Raji (cell line): ENCODE results near the gene SLC50A1.

Source experiments
- POLR2A ChIP-seq: IDR thresholded peaks from 2 replicates; pipeline ENCODE4 v1.6.1; 2011; ENCODE audit warnings: low read depth, low read length, control low read depth; ENCODE audit not compliant: insufficient read depth

The SLC50A1 gene

GRCh38 chr1:155107309-155108264, 28.1 kb upstream of the SLC50A1 start:
- TF ChIP-seq POLR2A: no peak

- no peak for TF ChIP-seq POLR2A
Observed at GRCh38 chr1:155108296-155108695, 27.4 kb upstream of the SLC50A1 start.

- TF ChIP-seq POLR2A: no peak
Observed at GRCh38 chr1:155110381-155110780, 25.3 kb upstream of the SLC50A1 start.

GRCh38 chr1:155110826-155111225, 24.8 kb upstream of the SLC50A1 start:
- TF ChIP-seq POLR2A: no peak

- TF ChIP-seq POLR2A: no peak
Observed at GRCh38 chr1:155113450-155113980, 22.1 kb upstream of the SLC50A1 start.

- no peak for TF ChIP-seq POLR2A
Observed at GRCh38 chr1:155116113-155116764, 19.4 kb upstream of the SLC50A1 start.

- no peak for TF ChIP-seq POLR2A
Observed at GRCh38 chr1:155117610-155118009, 18.0 kb upstream of the SLC50A1 start.

GRCh38 chr1:155120253-155120652, 15.4 kb upstream of the SLC50A1 start:
- TF ChIP-seq POLR2A: no peak

GRCh38 chr1:155121249-155121648, 14.4 kb upstream of the SLC50A1 start:
- TF ChIP-seq POLR2A: no peak

- no peak for TF ChIP-seq POLR2A
Observed at GRCh38 chr1:155122308-155122707, 13.3 kb upstream of the SLC50A1 start.

- TF ChIP-seq POLR2A: no peak
Observed at GRCh38 chr1:155123801-155124200, 11.9 kb upstream of the SLC50A1 start.

GRCh38 chr1:155124503-155125463, 10.9 kb upstream of the SLC50A1 start:
- no peak for TF ChIP-seq POLR2A

GRCh38 chr1:155125511-155125945, 10.1 kb upstream of the SLC50A1 start:
- TF ChIP-seq POLR2A: no peak

GRCh38 chr1:155125946-155126555, 9.6 kb upstream of the SLC50A1 start:
- no peak for TF ChIP-seq POLR2A
